Common myeloid progenitor, CD34-positive (primary cell): ENCODE measurements around the gene HMX1.
A peak's percentile ranks its signal among the peaks of the same experiment; 100 is the strongest.

Experiments used
- CTCF ChIA-PET: fragments of 350-600 bp; sonication (Branson Sonifier 250); formaldehyde crosslinking; loops from one replicate; lab custom pipeline; 2021; ENCODE audit warnings: antibody characterized with exemption; lab: Charles Lee
- POLR2A ChIA-PET: fragments of 350-600 bp; sonication (Branson Sonifier 250); formaldehyde crosslinking; loops from one replicate; lab custom pipeline; 2021; ENCODE audit warnings: antibody characterized with exemption; lab: Charles Lee
- DNase-seq, 3 donors: peaks; one replicate each; pipeline versions ENCODE4 v3.0.0 to v3.0.0-alpha.2; 2013
- H3K27ac ChIP-seq, 2 experiments: 1 replicate in 1 of 2; 2 replicates in 1 of 2; pipeline ENCODE4 v1.7.0; 2013; ENCODE audit warnings: inconsistent platforms in 2 of 2, low read length in 2 of 2, mild to moderate bottlenecking in 2 of 2, low read depth in 1 of 2, moderate library complexity in 1 of 2; ENCODE audit not compliant: severe bottlenecking in 2 of 2, insufficient read depth in 1 of 2, poor library complexity in 1 of 2
- H3K27me3 ChIP-seq, 5 experiments: replicated peaks in 2 of 5; 1 replicate in 3 of 5; 2 replicates in 2 of 5; pipeline versions ENCODE4 v1.6.1 to v1.7.0; 2013; ENCODE audit warnings: low read length in 4 of 5, mild to moderate bottlenecking in 2 of 5, moderate library complexity in 2 of 5, inconsistent platforms in 1 of 5; ENCODE audit not compliant: insufficient read depth in 5 of 5, control insufficient read depth in 4 of 5
- H3K36me3 ChIP-seq, 4 experiments: 1 replicate in 2 of 4; 2 replicates in 2 of 4; pipeline versions ENCODE4 v1.6.1 to v1.7.0; 2013; ENCODE audit warnings: low read length in 3 of 4, control low read depth in 1 of 4, mild to moderate bottlenecking in 1 of 4; ENCODE audit not compliant: control insufficient read depth in 4 of 4, insufficient read depth in 4 of 4
- H3K4me1 ChIP-seq, 4 experiments: 1 replicate in 3 of 4; 2 replicates in 1 of 4; pipeline versions ENCODE4 v1.6.1 to v1.7.1; 2013; ENCODE audit warnings: low read length in 3 of 4, mild to moderate bottlenecking in 3 of 4, control low read depth in 1 of 4, inconsistent platforms in 1 of 4, moderate library complexity in 1 of 4; ENCODE audit not compliant: control insufficient read depth in 4 of 4, insufficient read depth in 4 of 4; ENCODE audit errors: control extremely low read depth in 1 of 4
- H3K4me3 ChIP-seq, 7 experiments: 1 replicate in 4 of 7; 2 replicates in 3 of 7; pipeline versions ENCODE4 v1.5.1 to v1.7.0; 2013; ENCODE audit warnings: mild to moderate bottlenecking in 7 of 7, low read length in 6 of 7, moderate library complexity in 6 of 7, inconsistent platforms in 2 of 7, low read depth in 2 of 7, control low read depth in 1 of 7; ENCODE audit not compliant: insufficient read depth in 4 of 7, control insufficient read depth in 1 of 7; ENCODE audit errors: extremely low read depth in 1 of 7
- H3K9me3 ChIP-seq, 5 experiments: 1 replicate in 4 of 5; 2 replicates in 1 of 5; pipeline versions ENCODE4 v1.6.1 to v1.7.1; 2013; ENCODE audit warnings: low read length in 4 of 5, mild to moderate bottlenecking in 2 of 5, inconsistent platforms in 1 of 5, low read depth in 1 of 5, moderate library complexity in 1 of 5; ENCODE audit not compliant: control insufficient read depth in 4 of 5, insufficient read depth in 2 of 5; ENCODE audit errors: control extremely low read depth in 1 of 5
- WGBS: methylation state at CpG from one replicate; pipeline ENCODE4 v1.1.5; 2013; ENCODE audit not compliant: insufficient coverage; 5-methylcytosine and 5-hydroxymethylcytosine counted together

HMX1 gene

DNA sequence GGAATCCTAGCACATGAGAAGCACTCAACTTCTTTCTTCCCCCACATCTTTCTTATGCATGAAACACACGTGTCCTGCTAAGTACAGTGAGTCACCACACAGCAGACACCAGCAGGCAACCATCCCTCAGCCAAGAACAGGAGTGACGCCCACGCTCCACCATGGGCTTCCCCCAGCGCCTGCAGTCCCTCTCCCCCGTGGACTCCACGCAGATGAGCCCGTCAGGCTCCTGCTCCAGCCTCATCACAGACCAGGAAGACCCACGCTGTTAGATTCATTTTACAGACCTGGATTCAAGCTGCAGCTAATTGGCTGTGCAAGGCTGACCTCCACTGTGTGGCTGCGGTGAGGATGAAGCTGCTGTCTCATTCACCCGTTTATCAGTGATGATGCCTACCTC is 16.7 kb downstream of the HMX1 start:
- Histone ChIP-seq H3K27me3 (peaks cover 0 to 100% (median 45%) of the 10 kb centered on the region in 5 experiments), H3K36me3 (no peaks in the 10 kb centered on the region), H3K27ac (no peak overlapping the region), H3K4me1 (peaks cover 0 to 23% (median 16%) of the 10 kb centered on the region in 4 experiments), H3K4me3 (no peak overlapping the region), H3K9me3 (peaks cover 0 to 9% (median 6%) of the 10 kb centered on the region in 5 experiments)
- WGBS, result 34% methylated on average over 10 of the region's 10 CpGs
- DNase-seq, result peak in 1 of 3 donors; percentile 33
- CTCF ChIA-PET, result interaction anchor here (1.3 kb wide), 1 partner anchor 32 kb away, joined by 4 read pairs; no protein-coding TSS in a partner anchor
- POLR2A ChIA-PET, result no interaction called here

DNA sequence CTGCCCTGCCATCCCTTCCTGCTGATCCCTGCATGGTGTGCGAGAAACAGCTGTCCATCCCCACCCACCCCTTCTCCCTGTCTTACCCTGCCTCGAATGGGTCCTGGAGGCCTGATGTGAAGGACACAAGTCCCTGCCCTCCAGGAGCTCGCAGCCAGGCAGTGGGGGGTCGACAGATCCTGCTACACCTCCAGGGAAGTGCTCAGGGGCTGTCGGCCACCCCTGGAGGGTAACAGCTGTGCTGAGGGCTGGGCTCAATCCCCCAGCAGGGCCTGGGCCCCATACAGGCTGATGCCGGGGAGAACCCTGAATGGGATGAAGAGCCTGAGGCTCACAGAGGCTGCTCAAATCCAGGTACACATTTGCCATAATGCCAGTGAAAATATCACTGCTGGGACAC is 17.6 kb downstream of the HMX1 start:
- peaks cover 0 to 100% (median 39%) of the 10 kb centered on the region in 5 experiments for H3K27me3 ChIP-seq
- POLR2A ChIA-PET, result no interaction called here

DNA sequence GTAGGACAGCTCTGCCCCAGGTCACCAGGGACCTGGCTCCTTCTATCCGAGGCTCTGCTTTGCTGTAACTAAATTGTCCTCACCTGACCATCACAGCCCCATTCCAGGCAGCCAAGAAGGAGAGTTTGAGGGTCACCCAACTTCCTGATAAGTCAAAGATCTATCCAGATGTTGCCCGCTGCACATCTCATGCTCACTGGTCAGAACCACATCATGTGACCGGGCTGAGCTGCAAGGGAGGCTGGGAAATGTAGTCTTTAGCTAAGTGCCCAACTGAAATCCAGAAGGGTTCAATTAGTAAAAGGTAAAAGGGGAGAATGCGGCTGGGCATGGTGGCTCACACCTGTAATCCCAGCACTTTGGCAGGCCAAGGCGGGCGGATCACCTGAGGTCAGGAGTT is 18.4 kb downstream of the HMX1 start:
- Histone ChIP-seq H3K27me3 (peaks cover 5 to 100% (median 37%) of the 10 kb centered on the region in 5 experiments), H3K9me3 (peaks cover 0 to 9% (median 6%) of the 10 kb centered on the region in 5 experiments), H3K4me3 (no peak overlapping the region), H3K4me1 (peaks cover 0 to 17% (median 14%) of the 10 kb centered on the region in 4 experiments), H3K27ac (no peak overlapping the region), H3K36me3 (no peaks in the 10 kb centered on the region)
- WGBS, result 95% methylated on average over 4 of the region's 6 CpGs
- POLR2A ChIA-PET, result interaction anchor here (0.7 kb wide), 1 partner anchor 179 kb away, joined by 3 read pairs; no protein-coding TSS in a partner anchor
- DNase-seq, result no peak
- CTCF ChIA-PET, result interaction anchor here (1.4 kb wide), 1 partner anchor 16 kb away, joined by 4 read pairs; no protein-coding TSS in a partner anchor

More for the DNA sequence above, 17.6 kb downstream of the HMX1 start:
- H3K27ac ChIP-seq, result no peak overlapping the region
- H3K4me3 ChIP-seq, result no peak overlapping the region
- no peaks in the 10 kb centered on the region for H3K36me3 ChIP-seq
- CTCF ChIA-PET, result interaction anchor here (1.4 kb wide), 1 partner anchor 15 kb away, joined by 4 read pairs; no protein-coding TSS in a partner anchor
- 47% methylated on average over 6 of the region's 6 CpGs for WGBS
- H3K9me3 ChIP-seq, result peaks cover 0 to 9% (median 6%) of the 10 kb centered on the region in 5 experiments
- DNase-seq, result no peak
- peaks cover 0 to 23% (median 16%) of the 10 kb centered on the region in 4 experiments for H3K4me1 ChIP-seq

DNA sequence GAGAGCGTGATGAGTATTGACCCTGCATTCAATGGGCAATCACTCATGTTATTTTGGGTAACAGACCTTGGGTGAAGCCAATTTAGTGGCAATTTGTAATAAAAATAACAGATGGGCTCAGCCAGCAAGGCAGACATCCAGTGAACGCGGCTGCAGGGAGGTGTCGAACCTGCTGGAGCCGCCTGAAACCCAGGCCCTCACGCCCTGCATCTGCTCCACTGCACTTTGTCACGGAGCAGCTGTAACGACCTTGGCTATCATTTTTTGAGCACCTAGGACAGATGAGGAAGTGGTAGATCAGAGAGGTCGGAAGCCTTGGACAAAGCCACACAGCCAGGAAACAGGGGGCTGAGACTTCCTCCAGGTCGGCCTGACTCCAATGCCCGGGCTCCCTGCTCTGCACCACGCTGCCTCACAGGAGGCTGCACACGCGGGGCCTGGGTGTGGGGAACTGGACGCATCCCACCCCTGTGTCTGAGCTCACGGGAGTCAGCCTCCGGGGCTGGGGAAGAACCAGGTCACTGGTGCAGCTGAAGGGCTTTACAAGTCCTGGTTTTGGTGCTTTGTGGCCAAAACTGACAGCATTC is 19.4 kb downstream of the HMX1 start:
- no peak for DNase-seq
- ChIA-PET CTCF (no interaction called here), POLR2A (no interaction called here)
- Histone ChIP-seq H3K27ac (no peak overlapping the region), H3K4me1 (peaks cover 0 to 7% (median 4%) of the 10 kb centered on the region in 4 experiments), H3K36me3 (no peaks in the 10 kb centered on the region), H3K9me3 (peaks cover 0 to 9% (median 6%) of the 10 kb centered on the region in 5 experiments), H3K4me3 (no peak overlapping the region), H3K27me3 (peaks cover 5 to 98% (median 40%) of the 10 kb centered on the region in 5 experiments)
- WGBS, result 72% methylated on average over 14 of the region's 17 CpGs

DNA sequence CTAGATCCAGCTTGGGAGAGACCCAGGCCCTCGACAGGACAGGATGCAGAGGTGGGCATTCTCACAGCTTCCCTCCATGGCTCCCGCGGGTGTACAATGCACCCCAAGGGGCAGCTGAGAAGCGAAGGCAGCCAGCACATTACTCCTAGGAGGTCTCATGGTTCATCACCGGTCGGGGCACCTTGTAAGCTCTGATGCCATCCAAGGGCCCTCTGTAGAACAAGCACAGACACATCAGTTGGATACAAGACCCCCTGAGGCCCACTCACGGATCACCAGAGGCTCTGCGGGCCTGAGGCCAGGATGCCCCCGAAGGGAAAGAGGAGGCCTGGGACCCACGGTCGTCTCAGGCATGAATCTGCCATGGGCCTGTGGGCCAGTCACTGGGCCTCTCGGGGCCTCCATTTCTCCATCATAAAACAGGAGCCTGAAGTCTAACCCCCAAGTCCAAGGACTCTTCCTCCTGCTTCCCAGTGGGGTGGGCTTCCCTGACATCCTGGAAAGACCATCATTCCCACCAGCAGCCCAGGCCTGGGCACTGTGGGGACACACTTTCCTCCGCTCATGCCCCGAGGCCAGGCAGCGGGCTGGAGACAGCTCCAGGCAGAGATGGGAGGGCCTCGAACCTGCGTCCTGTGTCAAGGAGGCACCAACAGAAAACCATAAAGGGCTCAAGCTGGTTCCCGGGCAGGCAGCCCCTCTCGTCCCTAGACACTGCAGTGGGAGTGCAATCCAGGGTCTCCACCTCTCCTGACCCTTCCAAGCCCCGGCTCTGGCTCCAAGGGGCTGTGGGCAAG is 20.1 kb downstream of the HMX1 start:
- Histone ChIP-seq H3K4me3 (no peak overlapping the region), H3K27me3 (peaks cover 5 to 97% (median 40%) of the 10 kb centered on the region in 5 experiments), H3K36me3 (no peaks in the 10 kb centered on the region), H3K27ac (no peak overlapping the region), H3K4me1 (peaks cover 0 to under 1% (median 0%) of the 10 kb centered on the region in 4 experiments), H3K9me3 (peaks cover 0 to 9% (median 6%) of the 10 kb centered on the region in 5 experiments)
- POLR2A ChIA-PET, result no interaction called here
- DNase-seq, result no peak
- 95% methylated on average over 12 of the region's 20 CpGs for WGBS
- CTCF ChIA-PET, result no interaction called here

DNA sequence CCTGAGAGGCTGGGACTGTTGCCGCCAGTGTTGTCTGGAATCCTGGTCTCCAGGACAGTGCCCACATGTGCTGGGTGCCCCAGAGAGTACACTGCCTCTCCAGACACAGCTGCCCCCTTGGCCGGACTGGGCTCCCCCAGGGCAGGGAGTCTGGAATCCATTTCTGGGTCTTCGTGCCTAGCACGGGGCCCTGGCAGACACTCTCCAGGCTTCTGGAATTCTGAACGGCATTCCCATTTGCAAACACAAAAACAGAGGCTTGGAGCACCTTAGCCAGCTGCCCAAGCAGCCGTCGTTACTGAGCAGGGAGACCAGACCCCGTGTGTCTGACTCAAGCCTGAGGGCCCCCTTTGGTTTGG is 20.8 kb downstream of the HMX1 start:
- no peak overlapping the region for H3K27ac ChIP-seq
- peaks cover 5 to 97% (median 39%) of the 10 kb centered on the region in 5 experiments for H3K27me3 ChIP-seq
- CTCF ChIA-PET, result no interaction called here
- no peak for DNase-seq
- no peak overlapping the region for H3K4me3 ChIP-seq
- H3K9me3 ChIP-seq, result peaks cover 0 to 9% (median 6%) of the 10 kb centered on the region in 5 experiments
- POLR2A ChIA-PET, result no interaction called here
- H3K4me1 ChIP-seq, result no peaks in the 10 kb centered on the region
- no peaks in the 10 kb centered on the region for H3K36me3 ChIP-seq
- WGBS, result 94% methylated on average over 7 of the region's 8 CpGs
